Erythroblast (primary cell): Measurements from ENCODE around the gene LRP11.

Experiments used
- GATA1 ChIP-seq: IDR thresholded peaks from 2 replicates; pipeline ENCODE4 v1.6.1; 2011; ENCODE audit warnings: low read depth, mild to moderate bottlenecking, control low read depth, low read length, moderate library complexity
- POLR2A ChIP-seq: IDR thresholded peaks from 2 replicates; pipeline ENCODE4 v1.6.1; 2011; ENCODE audit warnings: mild to moderate bottlenecking, low read length

DNA sequence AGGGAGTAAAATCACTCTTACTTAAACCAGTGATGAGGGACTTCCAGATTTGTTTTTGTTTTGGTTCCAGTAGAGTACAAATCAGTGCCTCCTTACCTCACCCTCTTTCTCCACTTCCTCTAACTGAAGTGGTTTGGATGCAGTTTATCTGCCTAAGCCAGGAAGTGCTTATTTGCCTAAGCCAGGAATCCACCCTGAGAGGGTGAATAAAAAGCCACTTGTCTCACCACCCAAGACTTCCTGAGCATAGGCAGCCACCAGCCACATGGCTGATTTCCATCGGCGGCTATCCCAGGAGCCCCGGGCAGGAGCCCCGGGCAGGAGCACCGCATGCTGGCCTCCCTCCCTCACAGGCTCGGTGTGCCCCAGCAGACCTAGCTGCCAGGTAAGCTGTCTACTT, 12.0 kb downstream of the LRP11 start:
- no peak for TF ChIP-seq POLR2A
- no peak for TF ChIP-seq GATA1
